ENCODE data around the gene SLC16A9. TPM values are rescaled to one million over a fixed set of nuclear protein-coding genes. Genes with fewer than 3 reads are reported as not detected.
"Not testable (repeated sequence)": the region's sequence is repeated elsewhere in the genome, so short reads cannot be mapped to it uniquely, and the experiment has no call there.

SLC16A9 gene
- total RNA-seq, 4 donors from 2014 or later: 0.44 to 2.3 (median 1.3) TPM

DNA sequence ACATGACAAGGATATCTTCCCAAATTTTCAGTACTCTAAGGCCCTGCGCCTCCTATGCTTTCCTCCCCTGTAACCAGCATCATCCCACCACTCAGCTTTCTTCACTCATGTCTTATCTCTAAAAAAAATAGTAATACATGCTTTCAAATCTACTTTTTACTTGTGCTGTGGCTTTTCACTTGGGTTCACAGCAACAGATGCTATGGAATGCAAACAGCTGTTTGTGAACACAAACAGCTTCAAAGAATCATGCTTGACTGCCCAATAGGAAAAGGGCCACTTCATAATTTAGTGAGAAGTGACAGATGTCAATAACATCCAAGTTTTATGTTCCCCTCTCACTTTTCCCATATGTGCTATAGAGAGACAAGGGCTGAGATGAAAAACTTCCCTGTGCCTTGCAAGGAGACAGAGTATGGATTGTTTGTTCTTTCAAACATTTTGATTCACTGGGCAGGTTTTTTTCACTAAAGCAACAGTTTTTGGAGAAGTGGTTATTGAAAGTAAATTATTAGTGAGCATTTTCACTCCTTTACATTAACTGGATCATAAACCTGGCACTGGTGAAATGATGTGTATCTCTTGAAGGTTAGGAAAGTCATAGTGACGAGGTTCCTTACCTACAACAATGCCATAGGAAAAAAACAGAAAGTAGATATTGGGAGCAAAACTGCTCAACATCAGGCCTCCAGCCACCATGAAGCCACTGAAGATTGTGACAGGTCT, 37.3 kb downstream of the SLC16A9 start:
- Histone ChIP-seq H3K36me3 (no peaks in the 10 kb centered on the region), H3K9me3 (no peaks in the 10 kb centered on the region), H3K4me3 (no peak overlapping the region), H3K4me1 (no peaks in the 10 kb centered on the region), H3K27me3 (no peaks in the 10 kb centered on the region), H3K27ac (no peak overlapping the region)
- no peak for DNase-seq (ENCODE audit: low spot score in 2 of 2)
- 94 to 99% methylated on average over 2 of the region's 2 CpGs for WGBS, 2 donors
- TF ChIP-seq EP300 (IDR thresholded peaks at IDR 0.05) (no peak), POLR2A (IDR thresholded peaks at IDR 0.05) (no peak)
- TF ChIP-seq, protein P1, sequence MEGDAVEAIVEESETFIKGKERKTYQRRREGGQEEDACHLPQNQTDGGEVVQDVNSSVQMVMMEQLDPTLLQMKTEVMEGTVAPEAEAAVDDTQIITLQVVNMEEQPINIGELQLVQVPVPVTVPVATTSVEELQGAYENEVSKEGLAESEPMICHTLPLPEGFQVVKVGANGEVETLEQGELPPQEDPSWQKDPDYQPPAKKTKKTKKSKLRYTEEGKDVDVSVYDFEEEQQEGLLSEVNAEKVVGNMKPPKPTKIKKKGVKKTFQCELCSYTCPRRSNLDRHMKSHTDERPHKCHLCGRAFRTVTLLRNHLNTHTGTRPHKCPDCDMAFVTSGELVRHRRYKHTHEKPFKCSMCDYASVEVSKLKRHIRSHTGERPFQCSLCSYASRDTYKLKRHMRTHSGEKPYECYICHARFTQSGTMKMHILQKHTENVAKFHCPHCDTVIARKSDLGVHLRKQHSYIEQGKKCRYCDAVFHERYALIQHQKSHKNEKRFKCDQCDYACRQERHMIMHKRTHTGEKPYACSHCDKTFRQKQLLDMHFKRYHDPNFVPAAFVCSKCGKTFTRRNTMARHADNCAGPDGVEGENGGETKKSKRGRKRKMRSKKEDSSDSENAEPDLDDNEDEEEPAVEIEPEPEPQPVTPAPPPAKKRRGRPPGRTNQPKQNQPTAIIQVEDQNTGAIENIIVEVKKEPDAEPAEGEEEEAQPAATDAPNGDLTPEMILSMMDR (IDR thresholded peaks at IDR 0.05): no peak

DNA sequence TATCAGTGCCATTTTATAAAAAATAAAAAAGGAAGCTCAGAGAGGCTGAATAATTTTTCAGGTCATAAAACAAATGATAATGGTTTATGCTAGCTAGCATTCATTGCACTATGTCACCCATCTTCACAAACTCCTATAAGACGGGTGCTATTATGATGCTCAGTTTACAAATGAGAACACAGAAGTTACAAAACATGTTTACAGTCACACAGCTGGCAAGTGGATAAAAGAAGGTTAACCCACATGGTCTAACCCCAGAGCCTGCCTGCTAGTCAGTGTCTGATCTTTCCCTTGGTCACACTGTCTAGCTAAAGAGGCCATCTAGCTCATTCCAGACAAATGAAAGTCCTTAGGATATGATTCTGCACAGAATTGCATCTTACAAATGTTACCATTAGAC, 39.4 kb downstream of the SLC16A9 start:
- peaks cover 0 to 9% (median 0%) of the 10 kb centered on the region in 4 donors for H3K9me3 ChIP-seq
- DNase-seq (ENCODE audit: low spot score in 2 of 2): no peak
- H3K27ac ChIP-seq: no peak overlapping the region
- TF ChIP-seq POLR2A (IDR thresholded peaks at IDR 0.05): no peak
- TF ChIP-seq EP300 (IDR thresholded peaks at IDR 0.05): no peak
- TF ChIP-seq, protein P1 (IDR thresholded peaks at IDR 0.05): no peak
- WGBS, 2 donors: 83 to 96% methylated on average over 1 of the region's 1 CpG
- no peaks in the 10 kb centered on the region for H3K4me1 ChIP-seq
- no peaks in the 10 kb centered on the region for H3K36me3 ChIP-seq
- no peaks in the 10 kb centered on the region for H3K27me3 ChIP-seq
- H3K4me3 ChIP-seq: no peak overlapping the region

DNA sequence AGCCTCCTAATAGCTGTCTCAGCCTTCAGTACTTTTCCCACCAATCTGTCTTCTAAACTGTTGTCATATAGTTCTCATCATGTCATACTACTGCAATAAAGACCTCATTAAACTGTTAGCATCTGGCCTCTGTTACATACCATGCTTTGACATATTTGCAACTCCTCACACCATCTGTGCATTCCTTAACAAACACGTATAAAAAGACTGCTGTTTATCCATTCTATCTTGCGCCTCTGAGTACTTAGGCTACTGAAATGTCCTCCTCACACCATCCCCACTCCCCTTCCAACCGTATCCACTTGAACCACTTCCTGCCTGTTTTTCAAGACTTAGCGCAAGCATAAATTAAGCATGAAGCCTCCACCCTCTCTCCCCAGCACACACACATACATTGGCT, 41.6 kb downstream of the SLC16A9 start:
- Histone ChIP-seq H3K36me3 (no peaks in the 10 kb centered on the region), H3K4me3 (no peak overlapping the region), H3K27me3 (no peaks in the 10 kb centered on the region), H3K4me1 (no peaks in the 10 kb centered on the region), H3K27ac (no peak overlapping the region), H3K9me3 (peaks cover 0 to 9% (median 0%) of the 10 kb centered on the region in 4 donors)
- DNase-seq (ENCODE audit: low spot score in 2 of 2): no peak
- WGBS, 2 donors: 65 to 68% methylated on average over 4 of the region's 4 CpGs
- no peak for TF ChIP-seq POLR2A (IDR thresholded peaks at IDR 0.05)
- TF ChIP-seq, protein P1 (IDR thresholded peaks at IDR 0.05): no peak
- TF ChIP-seq EP300 (IDR thresholded peaks at IDR 0.05): no peak

DNA sequence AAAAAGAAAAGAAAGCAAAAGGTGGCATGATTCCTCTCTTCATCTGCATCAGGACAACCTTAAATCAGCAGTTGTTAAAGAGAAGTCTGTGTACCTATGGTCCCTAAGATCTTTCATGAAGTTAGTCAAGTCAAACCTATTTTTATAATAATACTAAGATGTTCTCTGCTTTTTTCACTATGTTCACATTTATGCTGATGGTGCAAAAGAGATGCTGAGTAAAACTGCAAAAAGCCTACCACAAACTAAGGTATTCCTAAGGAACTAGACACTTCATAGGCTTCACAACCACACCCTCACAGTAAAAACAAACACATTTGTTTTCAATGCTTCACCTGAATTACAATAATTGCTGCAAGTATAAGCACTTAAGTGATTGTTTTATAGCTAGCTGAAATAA, 43.3 kb downstream of the SLC16A9 start:
- H3K27ac ChIP-seq: no peak overlapping the region
- no peak overlapping the region for H3K4me3 ChIP-seq
- no peak for TF ChIP-seq POLR2A (IDR thresholded peaks at IDR 0.05)
- TF ChIP-seq EP300 (IDR thresholded peaks at IDR 0.05): no peak
- TF ChIP-seq, protein P1 (IDR thresholded peaks at IDR 0.05): no peak
- H3K27me3 ChIP-seq: no peaks in the 10 kb centered on the region
- H3K36me3 ChIP-seq: no peaks in the 10 kb centered on the region
- DNase-seq (ENCODE audit: low spot score in 2 of 2): no peak
- H3K4me1 ChIP-seq: no peaks in the 10 kb centered on the region
- H3K9me3 ChIP-seq: peaks cover 0 to 11% (median 0%) of the 10 kb centered on the region in 4 donors

DNA sequence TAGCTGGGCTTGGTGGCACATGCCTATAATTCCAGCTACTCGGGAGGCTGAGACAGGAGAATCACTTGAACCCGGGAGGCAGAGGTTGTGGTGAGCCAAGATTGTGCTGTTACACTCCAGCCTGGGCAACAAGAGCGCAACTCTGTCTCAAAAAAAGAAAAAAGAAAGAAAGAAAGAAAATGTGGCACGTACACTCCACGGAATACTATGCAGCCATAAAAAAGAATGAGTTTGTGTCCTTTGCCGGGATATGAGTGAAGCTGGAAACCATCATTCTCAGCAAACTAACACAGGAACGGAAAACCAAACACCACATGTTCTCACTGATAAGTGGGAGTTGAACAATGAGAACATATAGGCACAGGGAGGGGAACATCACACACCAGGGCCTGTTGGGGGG, 46.4 kb downstream of the SLC16A9 start:
- not testable (repeated sequence) for DNase-seq (ENCODE audit: low spot score in 2 of 2); H3K4me3 ChIP-seq; H3K27me3 ChIP-seq; H3K4me1 ChIP-seq; H3K27ac ChIP-seq; H3K36me3 ChIP-seq
- 92 to 95% methylated on average over 7 of the region's 7 CpGs for WGBS, 2 donors
- peaks cover 0 to 22% (median 0%) of the 10 kb centered on the region in 4 donors for H3K9me3 ChIP-seq
